Cortex of kidney (tissue), 1 donor: ENCODE results near the gene ADCY3.
"Not testable (repeated sequence)": the region's sequence is repeated elsewhere in the genome, so short reads cannot be mapped to it uniquely, and the experiment has no call there.

Source experiments
- DNase-seq: peaks from one replicate; lab custom pipeline; 2025; lab: John Stamatoyannopoulos, UW

ADCY3 gene

DNA sequence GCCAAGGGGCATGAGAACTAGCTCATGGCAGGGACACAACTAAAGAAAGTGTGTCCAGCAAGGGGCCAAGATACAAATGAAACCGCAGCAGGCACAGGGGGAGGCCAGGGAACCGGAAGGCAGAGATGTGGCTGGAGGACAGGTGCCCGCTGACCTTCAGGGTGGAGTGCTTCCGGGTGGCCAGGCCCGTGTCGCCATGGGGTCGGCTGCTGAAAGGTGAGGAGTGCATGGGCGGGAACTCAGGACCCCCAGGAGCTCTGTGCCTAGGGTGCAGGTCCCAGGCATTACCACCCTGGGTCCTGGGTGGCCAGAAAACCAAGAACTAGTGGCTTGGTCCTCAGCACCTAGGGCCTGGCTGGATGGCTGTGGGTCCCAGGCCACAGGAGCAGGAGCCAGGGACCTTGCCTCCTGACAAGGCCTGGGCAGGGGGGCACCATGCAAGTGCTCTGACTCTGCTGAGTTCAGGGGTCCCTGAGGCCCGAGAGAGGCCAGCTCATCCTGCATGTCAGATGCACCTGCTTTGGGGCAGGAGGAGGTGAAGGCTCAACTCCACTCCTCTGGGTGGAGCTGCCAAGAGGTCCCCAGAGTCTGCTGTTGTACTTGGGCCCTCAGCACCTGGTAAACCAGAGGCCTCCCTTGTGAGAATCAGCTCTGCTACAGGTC is 75.9 kb downstream of the ADCY3 start:
- DNase-seq = no peak

DNA sequence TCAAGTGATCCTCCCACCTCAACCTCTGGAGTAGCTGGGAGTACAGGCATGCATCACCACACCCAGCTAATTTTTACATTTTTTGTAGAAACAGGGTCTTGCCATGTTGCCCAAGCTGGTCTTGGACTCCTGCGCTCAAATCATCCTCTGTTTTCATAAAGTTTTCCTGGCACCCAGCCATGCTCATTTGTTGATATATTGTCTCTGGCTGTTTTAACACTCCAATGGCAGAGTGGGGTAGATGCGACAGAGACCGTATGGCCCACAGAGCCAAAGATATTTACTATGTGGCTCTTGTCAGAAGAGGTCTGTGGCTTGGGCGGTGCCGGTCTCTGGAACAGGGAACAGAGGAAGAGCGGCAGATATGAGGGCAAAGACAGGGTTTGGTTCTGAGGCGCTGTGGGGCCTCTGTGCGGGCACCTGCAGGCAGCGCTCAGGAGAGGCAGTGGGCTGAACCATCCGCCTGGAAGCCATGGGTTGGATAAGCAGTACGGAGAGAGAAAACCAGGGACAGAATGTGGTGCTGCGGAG is 76.6 kb downstream of the ADCY3 start:
- DNase-seq = no peak

DNA sequence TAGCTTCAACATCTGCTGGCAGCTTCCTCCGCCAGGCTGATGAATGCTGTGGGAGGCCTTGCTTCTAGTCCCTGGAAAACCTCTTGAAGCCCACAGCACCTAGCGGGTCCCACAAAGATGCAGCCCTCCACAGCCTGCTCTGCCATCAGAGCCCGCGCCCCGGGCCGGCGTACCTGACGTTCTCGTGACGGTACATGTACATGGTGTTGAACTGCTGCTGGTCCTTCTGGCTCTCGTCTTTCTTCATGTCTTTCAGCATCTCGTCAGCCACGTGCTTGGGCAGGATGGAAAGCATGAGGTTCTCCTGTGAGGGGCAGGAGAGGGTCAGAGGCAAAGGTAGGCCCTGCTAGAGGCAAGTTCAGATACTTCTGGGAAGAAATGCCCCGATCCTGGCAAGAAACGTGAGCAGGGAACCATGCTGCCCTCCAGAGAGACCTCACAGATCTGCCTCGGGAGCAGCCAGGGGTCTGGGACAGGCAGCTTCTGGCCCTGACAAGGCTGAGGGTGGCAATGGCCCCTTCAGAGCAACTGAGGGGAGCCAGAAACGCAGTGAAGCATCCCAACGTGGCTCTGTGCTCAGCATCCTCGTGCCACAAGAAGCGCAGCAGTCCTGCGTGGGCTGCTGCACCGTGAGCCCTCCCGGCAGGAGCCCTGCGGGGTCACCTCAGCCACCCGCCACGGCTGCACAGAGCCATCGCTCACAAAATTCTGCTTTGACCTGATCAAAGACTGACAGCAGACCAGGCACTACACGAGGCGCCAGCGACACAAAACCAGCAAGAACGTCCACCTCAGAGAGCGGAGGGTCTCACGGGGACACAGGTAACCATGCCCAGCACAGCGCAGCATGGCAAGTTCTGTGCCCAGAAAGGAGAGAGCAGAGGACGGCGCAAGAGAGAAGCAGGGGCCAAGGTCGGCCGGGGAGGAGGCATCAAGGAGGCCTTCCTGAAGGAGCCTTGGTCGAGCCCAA is 77.7 kb downstream of the ADCY3 start:
- no peak for DNase-seq

DNA sequence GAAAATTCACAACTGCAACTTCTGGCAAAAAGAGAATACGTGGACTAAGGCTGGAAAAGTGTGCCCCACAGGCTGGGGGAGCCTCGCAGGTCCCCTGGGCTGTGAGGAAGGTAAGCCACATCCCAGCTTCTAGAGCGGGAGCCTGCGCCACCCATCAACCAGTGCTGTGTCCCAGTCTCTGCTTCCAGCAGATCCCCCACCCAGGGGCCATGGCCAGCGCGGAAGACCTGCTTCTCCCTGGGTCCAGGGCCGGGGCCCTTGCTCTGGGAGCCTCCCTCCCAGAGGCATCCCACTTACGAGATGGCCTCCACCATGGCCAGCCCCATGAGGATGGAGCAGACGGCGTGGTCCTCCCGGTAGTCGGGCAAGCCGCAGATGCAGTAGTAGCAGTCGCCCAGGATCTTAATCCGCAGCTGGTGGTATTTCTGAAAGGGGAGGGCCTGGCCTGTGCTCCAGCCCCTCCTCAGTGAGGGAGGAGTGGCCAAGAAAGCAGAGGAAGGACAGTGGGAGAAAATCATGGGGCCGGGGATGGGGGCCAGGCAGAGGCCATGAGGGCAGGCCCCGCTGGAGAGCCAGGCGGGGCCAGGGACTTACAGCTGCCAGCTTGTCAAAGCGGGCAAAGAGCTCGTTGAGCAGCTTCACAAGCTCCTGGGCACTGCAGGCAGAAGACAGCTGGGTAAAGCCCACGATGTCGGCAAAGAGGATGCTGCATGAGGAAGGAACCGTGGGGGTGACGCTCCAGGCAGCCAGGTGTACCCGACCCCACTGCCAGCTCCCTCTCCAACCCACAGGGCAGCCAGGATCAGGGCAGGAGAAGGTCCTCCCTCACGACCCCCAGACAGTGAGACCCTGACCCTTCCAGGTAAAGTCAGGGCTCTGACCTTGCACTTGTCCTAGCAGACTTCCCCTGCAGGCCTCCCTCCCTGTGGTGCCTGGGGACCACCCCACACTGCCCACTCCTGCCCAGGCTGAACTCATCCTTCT is 78.8 kb downstream of the ADCY3 start:
- DNase-seq = no peak

- no peak for DNase-seq
Measured at GRCh38 chr2:24840164-24840869, 79.7 kb downstream of the ADCY3 start.

GRCh38 chr2:24839729-24840128 is 80.3 kb downstream of the ADCY3 start:
- DNase-seq = no peak

- DNase-seq = no peak
Measured at GRCh38 chr2:24838541-24838940, 81.5 kb downstream of the ADCY3 start.

DNA sequence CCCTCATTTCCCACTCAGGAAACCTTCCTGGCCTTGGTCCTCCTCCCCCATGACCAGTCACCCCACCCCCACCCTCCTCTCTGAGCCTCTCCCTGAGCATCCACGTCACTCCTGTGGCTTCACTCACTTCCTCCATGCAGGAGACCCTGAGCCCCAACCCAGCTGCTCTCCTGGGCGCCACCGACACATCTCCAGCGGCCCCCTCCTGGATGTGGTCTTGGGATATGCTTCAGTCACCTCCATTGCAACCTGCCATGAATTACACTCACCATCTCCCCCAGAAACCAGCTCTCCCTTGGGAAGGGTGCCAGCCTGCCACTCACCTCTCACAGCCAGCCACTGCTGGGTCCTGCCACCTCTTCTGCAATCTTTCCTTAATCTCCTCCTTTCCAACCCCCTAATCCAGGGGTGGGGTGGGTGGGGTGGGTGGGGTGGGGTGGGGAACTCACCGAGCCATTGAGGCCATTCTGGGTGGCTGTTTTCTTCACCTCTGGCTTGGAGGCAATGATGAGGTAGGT is 82.0 kb downstream of the ADCY3 start:
- DNase-seq = no peak

GRCh38 chr2:24836706-24837105 is 83.3 kb downstream of the ADCY3 start:
- DNase-seq = no peak

DNA sequence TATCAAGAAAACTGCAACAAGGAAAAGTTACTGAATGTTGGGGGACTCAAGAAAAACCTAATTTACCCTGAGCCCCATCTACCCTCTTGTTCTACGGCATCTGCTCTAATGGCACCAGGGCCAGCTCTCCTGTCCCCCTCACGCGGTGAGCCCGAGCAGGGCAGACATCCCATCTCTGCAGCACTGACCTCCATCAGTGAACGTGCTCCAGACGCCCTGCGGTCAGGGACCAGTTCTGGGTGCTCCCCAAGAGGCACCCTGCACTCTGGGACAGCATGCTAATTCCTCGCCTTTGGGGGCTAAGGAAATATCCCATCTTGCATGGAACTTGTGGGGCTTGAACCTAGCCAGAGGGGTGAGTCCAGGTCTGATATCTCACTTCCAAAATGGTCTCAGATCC is 83.8 kb downstream of the ADCY3 start:
- DNase-seq = no peak

GRCh38 chr2:24835411-24835810 is 84.6 kb downstream of the ADCY3 start:
- not testable (repeated sequence) for DNase-seq

DNA sequence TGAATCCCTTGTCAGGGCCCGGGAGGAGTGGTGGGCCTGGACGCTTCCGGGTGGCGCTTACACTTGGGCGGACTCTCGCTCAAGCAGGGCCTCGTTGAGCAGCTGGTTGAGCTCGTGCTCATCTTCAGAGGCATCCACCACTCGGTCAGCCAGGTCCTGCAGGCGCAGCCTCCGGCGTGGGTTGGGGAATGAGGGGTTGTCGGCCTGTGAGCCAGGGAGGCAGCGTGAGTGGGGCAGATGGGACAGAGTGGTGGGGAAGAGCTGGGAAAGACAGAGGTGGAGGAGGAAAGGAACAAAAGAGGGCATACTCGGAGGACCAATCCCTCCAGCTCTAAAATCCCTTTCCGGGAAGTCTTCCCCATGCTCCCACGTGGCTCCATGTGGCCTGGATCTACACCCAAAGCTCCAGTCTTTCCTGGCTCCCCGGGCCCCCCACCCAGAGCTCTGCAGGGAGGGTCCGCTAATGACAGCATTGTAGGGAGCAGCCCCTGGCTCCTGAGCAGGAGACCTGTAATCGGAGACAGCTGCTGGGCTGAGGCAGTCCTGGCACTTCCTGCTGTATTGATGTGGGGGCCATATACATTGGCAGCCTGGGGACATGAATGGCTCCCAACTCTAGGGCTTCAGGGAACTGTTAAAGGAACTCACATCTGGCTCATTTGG is 85.2 kb downstream of the ADCY3 start:
- no peak for DNase-seq

DNA sequence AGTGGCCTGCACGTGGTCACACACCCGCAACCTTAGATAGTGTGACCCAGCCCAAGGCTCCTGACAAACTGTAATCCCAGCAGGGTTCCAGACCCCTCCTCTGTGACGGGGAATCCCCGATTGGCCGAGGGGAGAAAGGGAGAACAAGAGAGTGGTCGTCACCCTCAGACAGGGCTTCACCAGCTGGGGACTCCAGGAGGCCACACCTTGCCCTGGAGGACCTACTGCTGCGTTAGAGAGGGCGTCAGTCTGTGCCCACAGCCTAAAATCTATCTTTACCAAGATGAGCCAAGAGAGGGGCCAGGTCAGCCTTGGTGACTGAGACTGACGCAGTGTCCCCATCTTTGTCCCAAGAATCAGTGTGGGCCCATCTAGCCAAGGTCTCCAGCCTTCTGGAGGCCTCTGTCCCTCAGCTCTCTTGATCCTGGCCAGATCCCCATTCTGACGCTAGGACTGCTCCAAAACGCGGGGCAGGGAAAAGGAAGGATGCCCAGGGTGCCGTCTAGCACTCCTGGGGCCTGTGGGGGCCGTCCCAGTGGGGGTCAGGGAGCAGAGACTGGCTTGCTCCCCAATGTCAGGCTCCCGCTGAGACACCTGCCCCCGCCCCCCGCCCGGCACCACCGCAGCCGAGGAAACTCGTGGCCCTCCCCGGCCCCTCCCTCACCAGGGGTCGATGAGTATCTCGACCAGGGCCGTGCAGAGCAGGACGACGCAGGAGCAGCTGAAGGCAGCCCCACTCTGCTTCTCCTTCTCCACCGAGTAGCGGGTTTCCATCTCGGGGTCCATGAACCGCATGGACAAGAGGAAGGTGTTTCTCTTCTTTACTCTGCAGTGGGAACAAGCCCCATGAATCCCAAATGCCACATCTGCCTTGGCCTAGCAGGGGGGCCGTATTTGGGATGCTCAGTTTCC is 86.0 kb downstream of the ADCY3 start:
- no peak for DNase-seq

DNA sequence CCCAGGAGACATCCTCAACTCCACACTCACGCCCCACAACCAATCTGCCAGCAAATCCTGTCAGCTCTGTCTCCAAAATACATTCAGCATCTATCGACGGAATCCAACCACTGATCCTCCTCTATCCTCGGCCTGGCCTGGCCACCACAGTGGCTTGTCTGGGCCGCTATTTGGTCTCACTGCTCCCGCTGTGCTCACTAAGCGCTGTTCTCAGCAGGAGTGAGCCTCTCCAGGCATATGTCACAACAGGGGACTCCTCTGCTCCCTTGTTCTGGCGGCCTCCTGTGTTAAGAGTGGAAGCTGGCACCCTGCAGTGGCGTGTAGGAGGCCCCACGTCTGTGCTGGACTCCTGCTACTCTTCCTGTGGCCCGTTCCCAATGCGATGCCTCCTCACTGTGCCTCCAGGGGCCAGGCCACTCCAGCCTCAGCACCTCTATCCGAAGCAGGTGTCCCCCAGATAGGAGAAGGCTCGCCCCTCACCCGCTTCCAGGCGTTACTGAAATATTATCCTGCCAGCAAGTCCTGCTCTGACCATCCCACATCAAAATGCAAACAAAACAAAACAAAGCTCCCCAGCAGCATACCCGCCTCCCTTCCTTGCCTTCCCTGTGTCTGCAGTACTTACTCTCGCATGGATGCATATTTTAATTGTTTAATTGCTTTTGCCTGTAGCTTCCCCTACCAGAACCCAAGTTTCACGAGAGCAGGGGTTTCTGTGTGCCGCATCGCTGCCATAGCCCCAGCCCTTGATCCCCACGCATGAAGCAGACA is 86.9 kb downstream of the ADCY3 start:
- no peak for DNase-seq

DNA sequence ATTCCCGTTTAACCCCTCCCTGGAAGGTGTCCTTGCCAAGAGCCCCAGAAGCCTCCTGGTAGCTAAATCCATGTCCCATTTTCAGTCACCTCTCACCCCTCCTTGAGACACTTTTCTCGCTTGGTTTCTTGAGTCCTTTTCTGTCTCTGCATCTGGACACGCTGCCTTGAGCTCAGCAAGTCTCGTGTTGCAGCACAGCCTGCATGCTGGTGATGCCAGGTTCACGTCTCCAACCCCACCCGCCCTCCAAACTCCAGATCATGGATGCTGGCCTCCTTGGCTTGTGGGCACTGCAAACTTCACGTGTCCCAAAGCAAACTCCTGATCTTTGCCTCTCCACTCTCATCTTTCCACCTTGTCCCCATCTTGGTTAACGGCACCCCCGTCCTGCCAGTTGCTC is 87.5 kb downstream of the ADCY3 start:
- no peak for DNase-seq

DNA sequence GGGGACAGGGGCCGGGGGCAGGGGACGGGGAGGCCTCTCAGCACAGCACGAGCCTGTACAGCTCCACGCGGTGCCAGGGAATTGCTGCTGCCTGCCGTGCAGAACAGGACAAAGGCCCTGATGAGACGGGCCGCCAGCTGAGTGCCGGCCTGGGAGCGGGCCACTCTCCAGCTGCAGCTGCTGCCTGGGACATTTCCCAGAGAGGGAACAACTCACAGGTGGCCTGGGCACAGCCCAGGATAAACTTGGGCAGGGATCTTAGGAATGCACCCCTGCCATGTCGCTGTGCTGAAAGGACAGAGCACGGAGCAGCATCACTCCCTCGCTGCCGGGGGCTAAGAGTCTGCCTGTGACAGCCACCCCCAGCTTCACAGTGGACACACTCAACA is 88.0 kb downstream of the ADCY3 start:
- DNase-seq = no peak

- DNase-seq = no peak
Measured at GRCh38 chr2:24831221-24832072, 88.6 kb downstream of the ADCY3 start.

DNA sequence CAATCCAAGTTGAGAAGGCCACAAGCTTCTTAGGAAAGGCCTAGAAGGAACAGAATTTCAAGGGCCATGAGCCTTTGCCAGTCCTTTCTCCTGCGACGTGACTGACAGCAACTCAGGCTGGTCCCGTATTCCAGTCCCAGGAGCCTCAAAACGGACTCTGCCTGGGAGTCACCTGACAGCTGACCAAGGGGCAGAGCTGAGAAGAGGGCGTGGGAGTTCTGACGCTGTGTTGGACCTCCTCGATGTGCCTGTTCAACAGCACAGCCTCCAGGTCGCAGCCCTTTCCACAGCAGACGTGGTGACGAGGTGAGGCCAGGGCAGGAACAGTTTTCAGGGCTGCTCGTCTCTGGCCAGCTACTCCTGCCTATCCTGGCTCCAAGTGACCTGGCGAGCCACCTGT is 89.3 kb downstream of the ADCY3 start:
- DNase-seq = no peak
